ENCODE data around the gene DENND6A. TPM values are rescaled to one million over a fixed set of nuclear protein-coding genes. Genes with fewer than 3 reads are reported as not detected.

DENND6A gene
- total and polyA plus RNA-seq, 2 of the 8 experiments (the other 6 are each of a cell fraction or from before 2014, with no cell fraction given): 7.8 to 14.8 TPM

- H3K27me3 ChIP-seq (replicated peaks in 1 of 4; ENCODE audit: control insufficient read depth in 3 of 4, extremely low read depth in 1 of 4, insufficient read depth in 3 of 4, low read length in 3 of 4): no peaks in the 10 kb centered on the region
- no peak overlapping the region for H2BK20ac ChIP-seq (ENCODE audit: low read length)
- no peak overlapping the region for H3K9ac ChIP-seq (replicated peaks in 1 of 4; ENCODE audit: extremely low read depth in 1 of 4, low read depth in 3 of 4, low read length in 3 of 4)
- CTCF ChIA-PET (ENCODE audit: partially characterized antibody): interaction anchor here (1.2 to 1.3 kb wide), 2 partner anchors 19 to 29 kb away, joined by 3 read pairs; no protein-coding TSS in a partner anchor
- H3K18ac ChIP-seq (ENCODE audit: extremely low read depth, low read length): no peak overlapping the region
- no peak overlapping the region for H3K23ac ChIP-seq (ENCODE audit: insufficient read length)
- no peak overlapping the region for H2BK15ac ChIP-seq (ENCODE audit: low read length)
- H4K8ac ChIP-seq (ENCODE audit: extremely low read depth, insufficient read depth, low read length): no peak overlapping the region
- H3K4me3 ChIP-seq (ENCODE audit: extremely low read depth in 1 of 4, insufficient read depth in 2 of 4, low read depth in 3 of 4, low read length in 4 of 4): no peak overlapping the region
- WGBS, 2 experiments (ENCODE audit: extremely low coverage in 1 of 2, insufficient coverage in 1 of 2, insufficient read length in 1 of 2, insufficient replicate concordance in 2 of 2, low coverage in 1 of 2, low lambda C conversion rate in 2 of 2, missing lambda C conversion rate in 1 of 2): 86% methylated on average over 2 of the region's 2 CpGs; no CpG with 5 or more reads in 1 of the 2 experiments
- TF ChIP-seq MAFK (IDR thresholded peaks at IDR 0.05; ENCODE audit: low read depth, low read length): no peak
- POLR2A ChIA-PET (ENCODE audit: partially characterized antibody): interaction anchor here (1.4 kb wide), 1 partner anchor 16 kb away, joined by 4 read pairs; the partner anchor contains the start of gene DENND6A
- no peaks in the 10 kb centered on the region for H3K23me2 ChIP-seq (ENCODE audit: low read depth, low read length)
- no peaks in the 10 kb centered on the region for H3K36me3 ChIP-seq (ENCODE audit: control insufficient read depth in 2 of 4, insufficient read depth in 4 of 4, low read length in 3 of 4)
- no peak overlapping the region for H2BK5ac ChIP-seq (ENCODE audit: low read depth, low read length)
- H2BK120ac ChIP-seq (replicated peaks; ENCODE audit: low read depth, low read length): no peak overlapping the region
- no peak overlapping the region for H4K91ac ChIP-seq (replicated peaks; ENCODE audit: insufficient read length, low read length)
- FAIRE-seq (no peak), DNase-seq (ENCODE audit: low read depth in 1 of 2, low spot score in 2 of 2) (no peak)
- no peaks in the 10 kb centered on the region for H3K79me1 ChIP-seq (ENCODE audit: low read depth, low read length)
- no peak overlapping the region for H3K14ac ChIP-seq (ENCODE audit: insufficient read length)
- H3K4ac ChIP-seq (replicated peaks; ENCODE audit: insufficient read length, low read depth, low read length): no peak overlapping the region
- no peak overlapping the region for H3K4me2 ChIP-seq (ENCODE audit: insufficient read depth in 1 of 2, low read depth in 2 of 2, low read length in 2 of 2)
- no peak overlapping the region for H2AK5ac ChIP-seq (ENCODE audit: low read depth, low read length)
- no peaks in the 10 kb centered on the region for H3K79me2 ChIP-seq (ENCODE audit: control insufficient read depth in 1 of 2, insufficient read depth in 2 of 2, low read length in 2 of 2)
- H4K20me1 ChIP-seq (replicated peaks in 1 of 2; ENCODE audit: control insufficient read depth in 1 of 2, insufficient read depth in 2 of 2, low read length in 2 of 2): no peaks in the 10 kb centered on the region
- no peak overlapping the region for H3K27ac ChIP-seq (ENCODE audit: low read depth, low read length)
- no peak overlapping the region for H4K5ac ChIP-seq (ENCODE audit: insufficient read length, low read depth, low read length)
- H3K56ac ChIP-seq (replicated peaks; ENCODE audit: insufficient read length, low read depth, low read length): no peak overlapping the region
- H3K4me1 ChIP-seq (replicated peaks in 1 of 4; ENCODE audit: control insufficient read depth in 3 of 4, insufficient read depth in 4 of 4, low read length in 3 of 4): no peaks in the 10 kb centered on the region
- H2BK12ac ChIP-seq (ENCODE audit: low read depth, low read length): no peak overlapping the region
- no peaks in the 10 kb centered on the region for H3K9me3 ChIP-seq (ENCODE audit: insufficient read depth in 2 of 2, low read depth in 1 of 2, low read length in 1 of 2)
- no peak overlapping the region for H2AFZ ChIP-seq (ENCODE audit: low read length)
Measured at GRCh38 chr3:57709031-57709430, 16.2 kb upstream of the DENND6A start.
